ENCODE data around the gene EDC3.

Gene EDC3

GRCh38 chr15:74616366-74616939, 79.4 kb downstream of the EDC3 start:
- peak; percentile 68 for DNase-seq
- in situ Hi-C loops (cut with HindIII; ENCODE audit: low pct_ligation_motif_present, low pct_unique_long_range_greater_than_20kb, low sequenced_read_pairs): no loop called here

GRCh38 chr15:74615508-74616365, 80.1 kb downstream of the EDC3 start, which contains the start of gene CLK3:
Gene CLK3 (plus strand): TSS chr15:74615836. CDS start chr15:74619197, 3,361 bp downstream.
- peak; percentile 89 for DNase-seq
- in situ Hi-C loops (cut with HindIII; ENCODE audit: low pct_ligation_motif_present, low pct_unique_long_range_greater_than_20kb, low sequenced_read_pairs): no loop called here

GRCh38 chr15:74614744-74615507, 80.9 kb downstream of the EDC3 start:
- in situ Hi-C loops (cut with HindIII; ENCODE audit: low pct_ligation_motif_present, low pct_unique_long_range_greater_than_20kb, low sequenced_read_pairs): no loop called here
- DNase-seq: peak; percentile 69

- no peak for DNase-seq
- in situ Hi-C loops (cut with HindIII; ENCODE audit: low pct_ligation_motif_present, low pct_unique_long_range_greater_than_20kb, low sequenced_read_pairs): no loop called here
These were observed 81.7 kb downstream of the EDC3 start for GRCh38 chr15:74613953-74614743.

GRCh38 chr15:74613089-74613952, 82.5 kb downstream of the EDC3 start:
- in situ Hi-C loops (cut with HindIII; ENCODE audit: low pct_ligation_motif_present, low pct_unique_long_range_greater_than_20kb, low sequenced_read_pairs): no loop called here
- no peak for DNase-seq

- DNase-seq: no peak
- in situ Hi-C loops (cut with HindIII; ENCODE audit: low pct_ligation_motif_present, low pct_unique_long_range_greater_than_20kb, low sequenced_read_pairs): no loop called here
These were observed 83.1 kb downstream of the EDC3 start for GRCh38 chr15:74612677-74613076.

- in situ Hi-C loops (cut with HindIII; ENCODE audit: low pct_ligation_motif_present, low pct_unique_long_range_greater_than_20kb, low sequenced_read_pairs): no loop called here
- no peak for DNase-seq
These were observed 84.0 kb downstream of the EDC3 start for GRCh38 chr15:74611834-74612233.

- in situ Hi-C loops (cut with HindIII; ENCODE audit: low pct_ligation_motif_present, low pct_unique_long_range_greater_than_20kb, low sequenced_read_pairs): no loop called here
- no peak for DNase-seq
These were observed 84.5 kb downstream of the EDC3 start for GRCh38 chr15:74611341-74611740.

- in situ Hi-C loops (cut with HindIII; ENCODE audit: low pct_ligation_motif_present, low pct_unique_long_range_greater_than_20kb, low sequenced_read_pairs): no loop called here
- DNase-seq: no peak
These were observed 85.4 kb downstream of the EDC3 start for GRCh38 chr15:74610302-74610951.

GRCh38 chr15:74609938-74610301, 85.9 kb downstream of the EDC3 start:
- DNase-seq: no peak
- in situ Hi-C loops (cut with HindIII; ENCODE audit: low pct_ligation_motif_present, low pct_unique_long_range_greater_than_20kb, low sequenced_read_pairs): no loop called here

- DNase-seq: no peak
- in situ Hi-C loops (cut with HindIII; ENCODE audit: low pct_ligation_motif_present, low pct_unique_long_range_greater_than_20kb, low sequenced_read_pairs): no loop called here
These were observed 87.0 kb downstream of the EDC3 start for GRCh38 chr15:74608786-74609185.

- in situ Hi-C loops (cut with HindIII; ENCODE audit: low pct_ligation_motif_present, low pct_unique_long_range_greater_than_20kb, low sequenced_read_pairs): no loop called here
- DNase-seq: no peak
These were observed 90.1 kb downstream of the EDC3 start for GRCh38 chr15:74605795-74606150.

GRCh38 chr15:74604983-74605794, 90.6 kb downstream of the EDC3 start:
- DNase-seq: no peak
- in situ Hi-C loops (cut with HindIII; ENCODE audit: low pct_ligation_motif_present, low pct_unique_long_range_greater_than_20kb, low sequenced_read_pairs): no loop called here

GRCh38 chr15:74603789-74604705, 91.8 kb downstream of the EDC3 start:
- no peak for DNase-seq
- in situ Hi-C loops (cut with HindIII; ENCODE audit: low pct_ligation_motif_present, low pct_unique_long_range_greater_than_20kb, low sequenced_read_pairs): no loop called here

- no peak for DNase-seq
- in situ Hi-C loops (cut with HindIII; ENCODE audit: low pct_ligation_motif_present, low pct_unique_long_range_greater_than_20kb, low sequenced_read_pairs): no loop called here
These were observed 92.6 kb downstream of the EDC3 start for GRCh38 chr15:74603026-74603788.

All from ACHN (cell line).